A673 (cell line): ENCODE data around the gene CSKMT. TPM values are rescaled to one million over a fixed set of nuclear protein-coding genes. Genes with fewer than 3 reads are reported as not detected.
A peak's percentile ranks its signal among the peaks of the same experiment; 100 is the strongest.

Experiments
- BruUV-seq: library from RNA; stranded (reverse); fragments of 400-500 nt; replicated peaks from 2 replicates; lab custom pipeline; 2021; lab: Mats Ljungman, UMichigan
- CTCF ChIA-PET: fragments of 300-600 bp; sonication (Branson Sonifier 250); formaldehyde crosslinking; loops from one replicate; lab custom pipeline; 2022; ENCODE audit warnings: antibody characterized with exemption; lab: Charles Lee
- POLR2A ChIA-PET: fragments of 300-600 bp; sonication (Branson Sonifier 250); formaldehyde crosslinking; loops from one replicate; lab custom pipeline; 2022; ENCODE audit warnings: antibody characterized with exemption; ENCODE audit not compliant: low non-redundant PET; lab: Charles Lee
- DNase-seq: peaks from one replicate; pipeline ENCODE4 v3.0.0-alpha.2; 2015; ENCODE audit warnings: low spot score
- H3K27ac ChIP-seq: fragments of 200-600 bp; sonication (generic); 2 replicates; pipeline ENCODE4 v1.5.1; 2016; ENCODE audit warnings: mixed run types, low read depth, mild to moderate bottlenecking, mixed read lengths, antibody characterized with exemption, low read length; ENCODE audit not compliant: poor library complexity, severe bottlenecking
- H3K27me3 ChIP-seq: fragments of 200-600 bp; sonication (generic); replicated peaks from 2 replicates; pipeline ENCODE4 v1.6.1; 2017; ENCODE audit warnings: mixed run types, low read depth, mild to moderate bottlenecking, mixed read lengths, antibody characterized with exemption, low read length; ENCODE audit not compliant: insufficient read depth, poor library complexity
- H3K36me3 ChIP-seq: fragments of 200-600 bp; sonication (generic); 2 replicates; pipeline ENCODE4 v1.6.1; 2016; ENCODE audit warnings: mixed run types, mild to moderate bottlenecking, mixed read lengths, antibody characterized with exemption, low read length; ENCODE audit not compliant: insufficient read depth, poor library complexity, severe bottlenecking
- H3K4me1 ChIP-seq: fragments of 200-600 bp; sonication (generic); 2 replicates; pipeline ENCODE4 v1.6.1; 2017; ENCODE audit warnings: mixed run types, mild to moderate bottlenecking, mixed read lengths, antibody characterized with exemption, low read length; ENCODE audit not compliant: insufficient read depth, poor library complexity, severe bottlenecking
- H3K4me3 ChIP-seq: fragments of 200-600 bp; sonication (generic); 2 replicates; pipeline ENCODE4 v1.5.1; 2016; ENCODE audit warnings: low read depth, mixed run types, mild to moderate bottlenecking, mixed read lengths, low read length; ENCODE audit not compliant: poor library complexity, severe bottlenecking
- H3K9me3 ChIP-seq: fragments of 200-600 bp; sonication (generic); 2 replicates; pipeline ENCODE4 v1.6.1; 2016; ENCODE audit warnings: mixed run types, low read depth, mild to moderate bottlenecking, mixed read lengths, antibody characterized with exemption, low read length; ENCODE audit not compliant: poor library complexity, severe bottlenecking
- CTCF ChIP-seq: fragments of 300-800, 200-600 bp; sonication (generic); conservative IDR thresholded peaks from 2 replicates; pipeline ENCODE4 v1.5.1; 2017; ENCODE audit warnings: low read depth, mild to moderate bottlenecking, antibody characterized with exemption, low read length, moderate library complexity, mixed read lengths
- EZH2 ChIP-seq: fragments of 200-600 bp; sonication (generic); IDR thresholded peaks from 2 replicates; pipeline ENCODE4 v1.6.1; 2017; ENCODE audit warnings: borderline replicate concordance, low read depth, mild to moderate bottlenecking, mixed read lengths, antibody characterized with exemption, low read length; ENCODE audit not compliant: poor library complexity, severe bottlenecking
- intact Hi-C: fragments of 100-400 bp; cut with micrococcal nuclease; formaldehyde crosslinking; loops from one replicate; pipeline ENCODE4 v1.10.0; 2022; ENCODE audit not compliant: unreplicated experiment
- total RNA-seq: library from RNA; stranded (reverse); gene quantifications from 2 replicates; pipeline ENCODE4 v1.2.3, GENCODE V29; 2021

Gene CSKMT
- total RNA-seq, 1 experiment from 2014 or later, result 68.8 TPM

GRCh38 chr11:62687508-62688396, 22.6 kb downstream of the CSKMT start:
- H3K4me1 ChIP-seq, result peaks cover 12% of the 10 kb centered on the region
- no peaks in the 10 kb centered on the region for H3K9me3 ChIP-seq
- no peaks in the 10 kb centered on the region for H3K27me3 ChIP-seq
- TF ChIP-seq EZH2, result no peak
- TF ChIP-seq CTCF, result no peak
- no TSS peak for BruUV-seq
- H3K36me3 ChIP-seq, result peaks cover 24% of the 10 kb centered on the region
- ChIA-PET POLR2A (no interaction called here), CTCF (interaction anchor here (0.6 kb wide), 1 partner anchor 8 kb away, joined by 9 read pairs; no protein-coding TSS in a partner anchor)
- intact Hi-C loops, result no loop called here
- no peak overlapping the region for H3K4me3 ChIP-seq
- H3K27ac ChIP-seq, result peak overlapping the region; percentile 42
- DNase-seq, result no peak

- DNase-seq, result no peak
- CTCF ChIA-PET, result no interaction called here
Measured at GRCh38 chr11:62688491-62688890, 23.4 kb downstream of the CSKMT start.

More at GRCh38 chr11:62688491-62688890, 23.4 kb downstream of the CSKMT start:
- intact Hi-C loops, result no loop called here
- TF ChIP-seq CTCF (no peak), EZH2 (no peak)
- Histone ChIP-seq H3K4me1 (peaks cover 12% of the 10 kb centered on the region), H3K27ac (peak overlapping the region; percentile 42), H3K4me3 (no peak overlapping the region), H3K27me3 (no peaks in the 10 kb centered on the region), H3K9me3 (no peaks in the 10 kb centered on the region), H3K36me3 (peaks cover 31% of the 10 kb centered on the region)
- POLR2A ChIA-PET, result no interaction called here
- BruUV-seq, result no TSS peak
